NT2/D1 (cell line): Measurements from ENCODE around the gene ACP2.

Experiments used
- SUZ12 ChIP-seq: IDR thresholded peaks from 2 replicates; pipeline ENCODE4 v1.6.1; 2011; ENCODE audit not compliant: insufficient read length, insufficient read depth; ENCODE audit errors: extremely low read depth
- YY1 ChIP-seq: IDR thresholded peaks from 2 replicates; pipeline ENCODE4 v1.6.1; 2011; ENCODE audit not compliant: insufficient read length, insufficient read depth
- ZNF274 ChIP-seq: IDR thresholded peaks from 2 replicates; pipeline ENCODE4 v1.6.1; 2011; ENCODE audit warnings: mild to moderate bottlenecking, low read depth, low read length

DNA sequence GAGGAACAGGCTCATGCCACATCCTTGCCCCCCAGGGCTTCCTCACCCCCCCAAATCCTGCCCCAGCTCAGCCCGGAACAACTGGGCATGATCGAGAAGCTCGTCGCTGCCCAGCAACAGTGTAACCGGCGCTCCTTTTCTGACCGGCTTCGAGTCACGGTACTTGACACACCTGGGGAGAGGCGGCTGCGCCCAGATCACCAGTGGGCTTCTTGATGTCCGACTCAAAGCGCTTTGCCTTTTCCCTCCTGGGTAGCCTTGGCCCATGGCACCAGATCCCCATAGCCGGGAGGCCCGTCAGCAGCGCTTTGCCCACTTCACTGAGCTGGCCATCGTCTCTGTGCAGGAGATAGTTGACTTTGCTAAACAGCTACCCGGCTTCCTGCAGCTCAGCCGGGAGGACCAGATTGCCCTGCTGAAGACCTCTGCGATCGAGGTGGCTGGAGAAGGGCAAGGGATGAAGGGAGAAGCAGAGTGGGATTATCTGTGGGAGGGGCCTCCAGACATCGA lies 12.7 kb upstream of the ACP2 start:
- TF ChIP-seq SUZ12 (no peak), YY1 (no peak), ZNF274 (no peak)
